Stimulated activated CD8-positive, alpha-beta memory T cell treated with anti-CD3 and anti-CD28 coated beads, Interleukin-4, amount 100 ng/mL, for 48 hours (primary cell): ENCODE results near the gene TAAR5.
"Not testable (repeated sequence)": the region's sequence is repeated elsewhere in the genome, so short reads cannot be mapped to it uniquely, and the experiment has no call there.

Experiments
- DNase-seq: peaks from one replicate; pipeline ENCODE4 v3.0.0-alpha.2; 2020

Gene TAAR5, protein sequence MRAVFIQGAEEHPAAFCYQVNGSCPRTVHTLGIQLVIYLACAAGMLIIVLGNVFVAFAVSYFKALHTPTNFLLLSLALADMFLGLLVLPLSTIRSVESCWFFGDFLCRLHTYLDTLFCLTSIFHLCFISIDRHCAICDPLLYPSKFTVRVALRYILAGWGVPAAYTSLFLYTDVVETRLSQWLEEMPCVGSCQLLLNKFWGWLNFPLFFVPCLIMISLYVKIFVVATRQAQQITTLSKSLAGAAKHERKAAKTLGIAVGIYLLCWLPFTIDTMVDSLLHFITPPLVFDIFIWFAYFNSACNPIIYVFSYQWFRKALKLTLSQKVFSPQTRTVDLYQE

DNA sequence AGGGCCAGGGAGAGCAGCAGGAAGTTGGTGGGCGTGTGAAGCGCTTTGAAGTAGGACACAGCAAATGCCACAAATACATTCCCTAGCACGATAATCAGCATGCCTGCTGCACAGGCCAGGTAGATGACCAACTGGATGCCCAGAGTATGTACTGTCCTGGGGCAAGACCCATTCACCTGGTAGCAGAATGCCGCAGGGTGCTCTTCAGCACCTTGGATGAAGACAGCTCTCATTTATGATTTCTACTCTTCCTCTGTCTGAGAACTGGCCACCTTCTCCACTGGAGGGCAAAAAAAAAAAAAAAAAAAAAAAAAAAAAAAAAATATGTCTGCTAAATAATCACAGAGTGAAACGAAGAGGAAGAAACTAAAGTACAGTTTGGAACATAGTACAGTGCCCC is at the start of gene TAAR5:
Gene TAAR5, minus strand, starts transcription at position 288 of the 400 bp plus-strand sequence. Its CDS starts 55 bp downstream, at position 233.
- DNase-seq = no peak

DNA sequence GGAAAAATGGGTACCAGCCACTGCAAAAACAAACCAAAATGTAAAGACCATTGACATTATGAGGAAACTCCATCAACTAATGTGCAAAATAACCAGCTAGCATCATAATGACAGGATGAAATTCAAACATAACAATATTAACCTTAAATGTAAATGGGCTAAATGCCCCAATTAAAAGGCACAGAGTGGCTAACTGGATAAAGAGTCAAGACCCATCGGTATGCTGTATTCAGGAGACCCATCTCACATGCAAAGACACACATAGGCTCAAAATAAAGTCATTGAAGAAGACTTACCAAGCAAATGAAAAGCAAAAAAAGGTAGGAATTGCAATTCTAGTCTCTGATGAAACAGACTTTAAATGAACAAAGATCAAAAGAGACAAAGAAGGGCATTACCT is 47.6 kb upstream of the TAAR5 start:
- DNase-seq = not testable (repeated sequence)

DNA sequence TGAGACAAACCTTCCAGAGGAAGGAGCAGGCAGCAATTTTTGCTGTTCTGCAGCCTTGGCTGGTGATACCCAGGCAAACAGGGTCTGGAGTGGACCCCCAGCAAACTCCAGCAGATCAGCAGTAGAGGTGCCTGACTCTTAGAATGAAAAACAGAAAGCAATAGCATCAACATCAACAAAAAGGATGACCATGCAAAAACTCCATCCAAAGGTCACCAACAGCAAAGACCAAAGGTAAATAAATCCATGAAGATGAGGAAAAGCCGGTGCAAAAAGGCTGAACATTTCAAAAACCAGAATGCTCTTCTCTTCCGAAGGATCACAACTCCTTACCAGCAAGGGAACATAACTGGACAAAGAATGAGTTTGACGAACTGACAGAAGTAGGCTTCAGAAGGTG is 46.4 kb upstream of the TAAR5 start:
- not testable (repeated sequence) for DNase-seq

DNA sequence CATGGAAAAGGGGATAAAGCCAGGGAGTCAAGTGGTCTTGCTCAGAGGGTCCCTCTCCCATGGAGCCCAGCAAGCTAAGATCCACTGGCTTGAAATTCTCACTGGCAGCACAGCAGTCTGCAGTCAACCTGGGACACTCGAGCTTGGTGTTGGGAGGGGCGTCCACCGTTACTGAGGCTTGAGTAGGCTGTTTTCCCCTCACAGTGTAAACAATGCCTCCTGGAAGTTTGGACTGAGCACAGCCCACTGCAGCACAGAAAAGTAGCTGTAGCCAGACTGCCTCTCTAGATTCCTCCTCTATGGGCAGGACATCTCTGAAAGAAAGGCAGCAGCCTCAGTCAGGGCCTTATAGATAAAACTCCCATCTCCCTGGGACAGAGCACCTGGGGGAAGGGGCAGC is 45.7 kb upstream of the TAAR5 start:
- DNase-seq = not testable (repeated sequence)

DNA sequence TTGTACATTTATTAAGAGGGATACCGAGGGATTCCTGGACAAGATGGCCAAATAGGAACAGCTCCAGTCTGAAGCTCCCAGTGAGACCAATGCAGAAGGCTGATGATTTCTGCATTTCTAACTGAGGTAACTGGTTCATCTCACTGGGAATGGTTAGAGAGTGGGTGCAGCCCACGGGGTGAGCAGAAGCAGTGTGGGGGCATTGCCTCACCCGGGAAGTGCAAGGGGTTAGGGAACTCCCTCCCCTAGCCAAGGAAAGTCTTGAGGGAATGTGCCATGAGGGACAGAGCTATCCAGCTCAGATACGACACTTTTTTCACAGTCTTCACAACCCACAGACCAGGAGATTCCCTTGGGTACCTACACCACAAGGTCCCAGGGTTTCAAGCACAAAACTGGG is 45.3 kb upstream of the TAAR5 start:
- no peak for DNase-seq

DNA sequence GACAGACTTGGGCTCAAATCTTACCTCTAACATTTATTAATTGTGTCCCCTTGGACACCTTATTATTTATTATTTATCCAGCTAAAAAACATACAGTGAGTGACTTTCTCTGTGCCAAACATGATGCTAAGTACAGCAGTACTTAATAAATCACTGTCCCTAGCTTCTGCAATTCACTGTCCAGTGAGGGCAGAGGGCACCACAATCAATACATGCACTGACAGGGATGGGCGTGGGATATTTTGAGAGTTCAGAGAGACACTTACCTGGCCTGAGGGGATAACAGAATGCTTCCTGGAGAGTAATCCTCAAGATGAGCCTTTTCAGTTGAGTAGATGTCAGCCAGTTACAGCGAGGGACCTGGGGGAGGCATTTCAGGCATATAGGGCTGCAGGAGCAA is 43.8 kb upstream of the TAAR5 start:
- no peak for DNase-seq

DNA sequence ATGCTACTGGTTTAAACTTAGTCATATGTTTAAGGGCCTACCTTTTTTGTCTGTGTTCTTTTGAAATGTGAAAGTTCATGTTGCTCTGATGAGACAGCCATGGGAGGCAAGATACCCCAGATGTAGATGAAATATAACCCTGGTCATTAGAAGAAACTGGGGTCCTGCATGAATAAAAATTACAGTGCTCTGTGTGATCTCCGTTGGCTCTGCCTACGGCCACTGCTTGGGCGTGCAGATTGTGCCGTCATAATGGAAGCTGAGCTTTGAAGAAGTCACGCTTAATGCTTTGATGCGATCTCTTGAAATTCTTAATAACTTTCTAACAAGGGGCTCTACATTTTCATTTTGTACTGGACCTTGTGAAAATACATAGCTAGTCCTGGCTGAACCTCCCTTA is 34.6 kb upstream of the TAAR5 start, which contains the start of gene TAAR2:
Gene TAAR2, minus strand, starts transcription at position 101 of the 400 bp plus-strand sequence. Its CDS starts 0 bp downstream, at position 101.
- DNase-seq = no peak

DNA sequence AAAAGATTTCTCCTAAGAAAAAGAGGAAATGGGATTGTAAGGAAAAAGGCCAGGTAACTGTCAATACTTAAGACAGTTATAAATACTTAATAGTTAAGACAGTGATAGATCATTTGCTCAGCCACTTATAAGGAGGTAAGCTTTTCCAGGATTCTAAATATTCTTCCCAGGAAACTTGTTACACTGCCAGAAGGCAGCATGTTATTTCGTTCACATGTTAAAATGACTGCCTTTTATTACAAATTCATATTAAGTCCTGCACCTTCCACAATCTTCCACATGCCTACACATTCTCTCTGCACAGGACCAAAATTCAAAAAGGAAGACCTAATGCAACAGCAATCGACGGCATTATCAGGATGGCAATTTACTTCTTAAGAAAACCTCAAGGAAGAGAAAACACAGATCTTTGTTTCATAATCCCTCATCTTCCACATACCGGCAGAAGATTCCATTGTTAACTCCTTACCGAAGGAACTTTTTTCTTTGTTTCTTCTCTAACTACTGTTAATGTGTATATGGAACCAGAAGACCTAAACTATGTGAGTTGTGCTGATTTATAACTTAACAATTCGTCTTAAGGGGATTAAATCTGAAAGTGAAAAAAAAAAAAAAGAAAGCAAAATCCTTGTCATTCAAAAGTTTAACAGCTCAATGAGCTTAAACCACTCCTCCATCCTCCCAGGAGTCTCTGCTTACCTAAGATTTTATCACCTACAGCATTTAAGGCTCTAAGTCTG is 33.7 kb upstream of the TAAR5 start:
- no peak for DNase-seq

DNA sequence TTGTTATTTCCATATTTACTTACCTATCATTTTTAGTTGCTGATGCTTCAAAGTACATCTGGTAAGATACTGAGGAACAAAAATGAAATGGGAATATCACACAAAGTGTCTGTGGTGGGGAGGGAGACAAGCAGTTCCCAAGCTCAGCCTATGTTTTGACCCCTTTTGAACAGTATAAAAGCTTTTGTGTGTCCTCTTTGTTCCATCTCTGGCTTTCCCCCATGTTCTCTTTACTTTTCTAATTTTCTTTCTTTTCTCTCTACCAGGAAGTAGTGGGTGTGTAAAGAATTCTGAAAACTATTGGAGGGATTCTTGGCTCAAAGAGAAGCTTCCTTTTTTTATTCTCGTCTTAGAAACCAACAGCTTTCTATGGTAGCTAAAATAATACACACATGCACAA is 27.1 kb upstream of the TAAR5 start:
- DNase-seq = no peak

DNA sequence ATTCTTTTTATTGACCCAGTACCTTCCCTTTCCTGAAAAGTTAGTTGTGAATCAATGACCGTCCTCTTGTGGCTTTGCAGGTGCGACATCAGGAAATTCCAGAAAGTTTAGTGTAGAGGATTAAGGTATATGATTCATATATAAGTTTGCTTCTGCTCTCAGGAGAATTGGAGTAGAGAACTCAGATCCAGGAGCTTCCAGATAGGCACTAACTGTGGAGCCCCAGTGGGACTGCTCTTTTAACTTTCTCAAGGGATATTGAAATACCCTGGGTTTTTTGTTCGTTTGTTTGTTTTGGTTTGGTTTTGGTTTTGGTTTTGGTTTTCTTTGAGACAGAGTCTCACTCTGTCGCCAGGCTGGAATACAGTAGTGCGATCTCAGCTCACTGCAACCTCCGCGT is 25.0 kb upstream of the TAAR5 start:
- no peak for DNase-seq

DNA sequence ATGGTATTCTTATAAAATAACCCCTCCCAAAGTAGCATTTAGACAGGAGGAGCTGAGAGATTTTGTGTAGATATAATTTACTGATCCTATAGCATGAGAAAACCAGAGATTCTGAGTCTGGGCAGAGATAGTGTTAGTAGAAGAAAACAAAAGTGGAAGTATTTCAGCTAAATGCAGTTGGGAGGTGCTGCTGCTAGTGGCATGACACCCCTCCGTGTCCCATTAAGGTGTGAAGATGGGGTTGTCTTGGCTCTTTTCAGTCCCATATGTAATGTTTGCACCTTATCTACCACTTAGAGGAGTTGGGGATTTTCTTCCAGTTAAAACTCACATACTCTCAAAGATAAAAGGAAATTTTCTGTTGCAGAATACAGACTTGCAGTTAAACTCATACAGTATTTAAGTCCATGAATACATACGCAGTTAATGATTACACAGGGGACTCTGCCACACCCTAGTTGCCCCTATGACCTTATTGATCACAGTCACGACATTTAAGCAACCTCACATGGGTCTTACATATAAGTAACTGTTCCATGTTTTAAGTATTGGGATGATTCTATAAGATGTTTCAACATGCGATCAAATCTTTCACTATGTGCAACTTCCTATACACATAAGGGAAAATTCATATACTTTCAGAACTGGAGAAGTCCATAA is 23.0 kb upstream of the TAAR5 start:
- DNase-seq = no peak

DNA sequence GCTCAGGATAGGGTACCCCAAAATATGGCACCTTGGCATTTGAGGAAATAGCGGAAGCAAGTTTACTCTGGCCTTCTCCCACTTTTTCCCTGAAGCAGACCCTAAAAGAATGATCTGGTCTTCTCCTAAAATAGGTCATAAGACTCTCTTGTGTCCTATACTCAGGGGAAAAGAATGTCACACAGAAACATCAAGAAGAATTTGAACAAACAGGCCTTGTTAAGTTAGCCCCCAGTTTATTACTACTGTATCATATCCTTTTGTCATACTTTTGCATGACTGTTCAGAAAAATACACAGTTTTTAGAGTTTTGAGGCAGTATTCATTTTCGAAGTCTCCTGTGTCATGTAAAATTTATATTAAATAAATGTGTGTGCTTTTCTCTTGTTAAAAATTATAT is 22.1 kb upstream of the TAAR5 start:
- DNase-seq = no peak

DNA sequence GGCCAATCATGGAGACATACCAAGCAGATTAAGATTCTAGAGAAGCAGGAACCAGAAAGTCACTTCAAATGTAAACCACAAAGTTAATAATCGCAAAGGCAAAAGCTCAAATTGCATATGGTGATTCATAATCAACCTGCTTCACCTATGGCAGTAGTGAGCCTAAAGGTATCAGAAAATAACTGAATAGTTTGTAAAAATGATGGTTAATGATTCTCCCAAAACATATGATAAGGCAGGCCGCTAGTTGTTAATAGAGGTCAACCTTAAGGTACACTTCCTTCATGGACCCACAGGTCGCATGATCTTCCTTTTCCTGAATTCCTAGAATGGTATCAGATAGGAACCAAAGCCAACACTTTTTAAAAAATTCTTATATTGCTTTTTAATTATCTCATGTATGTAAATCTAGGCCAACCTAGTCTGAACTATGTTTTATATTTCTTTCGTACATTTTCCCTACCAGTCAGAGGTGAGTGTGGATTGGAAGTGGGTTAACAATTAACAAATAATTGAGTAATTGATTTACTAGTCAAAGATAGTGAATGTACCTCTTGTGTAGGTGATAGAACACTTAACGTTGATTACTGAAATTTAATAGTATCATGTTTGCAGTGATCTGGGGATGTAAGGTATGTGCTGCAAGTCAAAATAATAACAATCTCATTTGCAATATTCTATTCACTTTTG is 18.1 kb upstream of the TAAR5 start:
- no peak for DNase-seq

DNA sequence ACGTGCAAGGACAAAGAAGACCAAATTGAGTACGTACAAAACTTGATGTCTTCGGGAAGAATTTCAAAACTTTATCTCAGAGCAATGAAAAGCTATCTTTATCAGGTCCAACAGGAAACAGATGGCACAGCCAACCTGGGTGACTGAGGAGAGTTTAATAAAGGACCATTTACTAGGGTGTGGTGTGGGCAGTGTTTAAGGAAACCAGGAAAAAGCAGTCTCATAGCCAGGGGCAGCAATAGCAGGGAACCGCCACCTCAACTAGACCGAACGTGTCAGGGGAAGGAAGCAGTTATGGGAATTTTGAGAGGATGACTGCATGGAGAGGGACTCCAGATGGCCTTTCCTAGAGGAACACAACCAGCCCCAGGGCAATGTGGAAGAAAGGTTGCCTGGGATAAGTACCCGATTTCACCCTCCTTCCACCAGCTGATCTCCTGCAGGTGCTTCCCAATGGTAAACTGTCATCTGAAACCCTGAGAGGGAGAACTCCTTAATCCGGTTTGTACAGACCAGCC is 15.2 kb upstream of the TAAR5 start:
- no peak for DNase-seq

DNA sequence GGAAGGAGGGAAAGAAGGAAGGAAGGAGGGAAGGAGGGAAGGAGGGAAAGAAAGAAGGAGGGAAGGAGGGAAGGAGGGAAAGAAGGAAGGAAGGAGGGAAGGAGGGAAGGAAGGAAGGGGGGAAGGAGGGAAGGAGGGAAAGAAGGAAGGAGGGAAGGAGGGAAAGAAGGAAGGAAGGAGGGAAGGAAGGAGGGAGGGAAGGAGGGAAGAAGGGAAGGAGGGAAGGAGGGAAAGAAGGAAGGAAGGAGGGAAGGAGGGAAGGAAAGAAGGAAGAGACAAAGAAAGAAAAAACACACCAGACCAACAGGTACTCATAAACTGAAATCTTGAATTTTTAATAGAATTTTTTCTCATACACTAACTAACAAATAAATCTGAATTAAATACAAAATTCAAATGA is 11.4 kb upstream of the TAAR5 start:
- DNase-seq = not testable (repeated sequence)

DNA sequence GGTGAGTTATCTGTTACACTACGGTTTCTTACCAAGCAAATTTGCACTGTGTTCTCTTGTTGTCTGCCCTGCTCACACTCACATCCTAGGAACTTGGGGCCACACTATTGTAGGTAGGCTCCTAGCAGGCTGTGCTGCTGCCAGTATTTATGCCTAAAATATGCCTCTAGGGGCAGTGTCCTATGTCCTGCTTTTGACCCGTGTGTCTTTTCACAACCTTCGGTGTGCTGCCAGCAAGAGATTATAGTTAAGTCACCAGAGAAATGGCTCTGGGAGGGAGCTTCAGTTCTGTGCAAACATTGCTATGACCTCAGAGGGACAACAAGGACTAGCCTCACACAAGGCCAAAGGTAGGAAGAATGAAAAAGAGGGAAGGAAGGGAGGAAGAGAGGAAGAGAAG is 8.9 kb upstream of the TAAR5 start:
- DNase-seq = no peak

DNA sequence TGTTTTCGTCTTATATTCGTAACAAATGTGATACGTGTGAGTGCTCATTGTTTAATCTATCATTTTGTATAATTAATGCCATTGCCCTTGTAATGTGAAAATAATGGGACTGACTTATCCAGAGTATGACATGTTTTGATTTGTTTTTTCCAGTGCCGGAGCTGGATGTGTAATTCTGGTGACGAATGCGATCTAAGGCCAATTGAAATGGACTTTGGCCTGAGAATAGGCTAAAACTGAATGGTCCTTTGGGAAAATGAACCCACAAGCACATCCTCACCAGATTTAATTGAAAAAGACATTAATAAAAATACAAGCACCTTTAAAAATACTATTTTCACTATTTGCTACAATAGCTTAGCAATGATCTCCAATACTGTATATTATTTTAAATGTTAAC is 6.7 kb upstream of the TAAR5 start:
- DNase-seq = no peak

DNA sequence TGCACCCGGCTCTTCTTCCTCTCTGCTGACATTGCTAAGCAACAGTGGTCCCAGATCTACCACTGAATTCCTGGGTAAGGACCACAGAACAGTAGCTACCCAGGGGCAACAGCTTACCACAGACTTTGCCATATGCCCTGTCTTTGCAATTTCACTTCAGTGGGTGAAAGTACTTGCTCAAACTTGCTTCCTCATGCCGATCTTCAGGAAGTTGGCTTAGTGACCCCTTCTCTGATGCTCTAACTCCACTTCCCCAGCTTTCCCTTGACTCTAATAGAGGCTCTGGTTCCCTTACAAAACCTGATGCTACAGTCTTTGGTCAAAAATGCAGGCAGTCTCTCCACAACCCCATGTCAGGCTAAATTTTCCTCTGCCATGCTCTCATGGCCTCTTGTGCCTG is 3.3 kb upstream of the TAAR5 start:
- DNase-seq = no peak

DNA sequence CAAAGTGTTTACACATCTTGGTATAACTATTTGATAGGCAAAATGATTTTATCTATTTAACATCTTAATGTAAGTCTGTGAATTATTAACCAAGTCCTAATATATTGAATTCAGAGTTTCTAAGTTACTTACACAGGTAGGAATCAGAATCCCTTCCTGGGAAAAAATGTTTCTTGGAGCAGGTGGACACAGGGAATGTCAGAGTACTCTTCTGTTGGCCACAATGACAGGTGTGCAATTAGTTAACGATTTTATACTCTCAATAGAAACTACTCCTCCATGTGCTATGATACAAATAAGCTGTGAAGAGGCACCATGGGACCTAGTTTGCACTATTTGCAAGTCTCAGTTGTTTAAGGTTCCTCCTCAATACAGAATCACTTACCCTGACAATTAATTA is 821 bp upstream of the TAAR5 start:
- no peak for DNase-seq

DNA sequence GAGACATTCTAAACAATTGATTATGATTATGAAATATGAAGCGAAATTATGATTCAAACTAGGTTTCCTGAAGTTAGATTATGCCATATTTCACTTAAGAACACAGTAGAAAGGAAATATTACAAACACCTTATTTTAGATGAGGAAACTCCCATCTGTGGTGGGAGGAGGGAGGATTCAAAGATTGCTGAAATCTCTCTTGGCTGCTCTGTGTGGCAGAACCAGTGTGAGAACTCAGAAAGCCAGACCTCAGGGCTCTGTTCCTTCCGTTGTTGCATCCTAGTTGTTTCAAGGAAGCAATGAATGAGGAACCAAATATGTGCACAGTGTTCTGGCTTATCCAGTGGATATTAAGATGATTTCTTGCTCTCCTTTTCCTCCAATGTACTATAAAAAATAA is 2.1 kb downstream of the TAAR5 start:
- DNase-seq = no peak

DNA sequence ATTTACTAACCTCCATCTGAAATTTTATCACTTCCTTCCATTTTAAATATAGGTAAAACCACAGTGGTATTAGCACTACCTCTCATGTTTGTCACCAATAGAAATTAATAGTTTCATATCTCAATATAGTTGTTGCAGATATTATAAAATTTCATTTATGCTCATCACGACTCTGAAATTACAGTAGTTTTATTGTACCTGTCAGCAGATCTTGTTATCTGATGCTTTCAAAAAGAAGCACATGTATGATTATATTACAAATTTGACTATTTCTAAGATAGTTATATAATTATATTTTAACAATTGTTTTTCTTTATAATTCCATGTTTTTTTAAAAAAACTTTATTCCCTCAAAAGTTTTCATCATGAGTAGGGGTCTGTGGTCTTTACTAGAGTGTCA is 4.8 kb downstream of the TAAR5 start:
- DNase-seq = no peak

DNA sequence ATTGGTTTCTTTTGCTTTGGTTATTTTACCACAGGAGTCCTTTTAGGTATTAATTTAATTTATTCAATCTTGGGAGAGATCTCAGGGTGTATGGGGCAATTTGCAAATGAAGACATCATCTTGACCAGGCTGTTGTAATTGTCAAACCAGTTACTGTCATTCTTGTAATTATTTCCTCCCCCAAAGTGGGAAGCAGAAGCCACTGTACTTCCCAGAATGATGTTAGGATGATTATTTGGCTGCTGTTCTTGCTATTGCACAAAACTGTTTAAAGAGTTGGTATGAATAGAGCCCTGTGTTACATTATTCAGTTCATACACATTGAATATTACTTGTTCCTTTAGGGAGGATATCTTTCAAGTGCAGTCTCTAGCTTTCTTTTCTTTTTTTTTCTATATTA is 17.8 kb downstream of the TAAR5 start:
- DNase-seq = no peak

DNA sequence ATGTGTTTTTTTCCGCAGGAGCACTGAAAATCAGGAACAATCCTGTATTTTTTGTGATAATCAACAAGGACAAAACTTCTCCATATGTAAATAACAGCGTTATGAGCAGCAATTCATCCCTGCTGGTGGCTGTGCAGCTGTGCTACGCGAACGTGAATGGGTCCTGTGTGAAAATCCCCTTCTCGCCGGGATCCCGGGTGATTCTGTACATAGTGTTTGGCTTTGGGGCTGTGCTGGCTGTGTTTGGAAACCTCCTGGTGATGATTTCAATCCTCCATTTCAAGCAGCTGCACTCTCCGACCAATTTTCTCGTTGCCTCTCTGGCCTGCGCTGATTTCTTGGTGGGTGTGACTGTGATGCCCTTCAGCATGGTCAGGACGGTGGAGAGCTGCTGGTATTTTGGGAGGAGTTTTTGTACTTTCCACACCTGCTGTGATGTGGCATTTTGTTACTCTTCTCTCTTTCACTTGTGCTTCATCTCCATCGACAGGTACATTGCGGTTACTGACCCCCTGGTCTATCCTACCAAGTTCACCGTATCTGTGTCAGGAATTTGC is 19.2 kb downstream of the TAAR5 start, which contains the start of gene TAAR6:
Gene TAAR6, plus strand, starts transcription at position 102 of the 557 bp plus-strand sequence. Its CDS starts 0 bp downstream, at position 102.
- DNase-seq = no peak
